ENCODE results near the gene PGS1.

The PGS1 gene

DNA sequence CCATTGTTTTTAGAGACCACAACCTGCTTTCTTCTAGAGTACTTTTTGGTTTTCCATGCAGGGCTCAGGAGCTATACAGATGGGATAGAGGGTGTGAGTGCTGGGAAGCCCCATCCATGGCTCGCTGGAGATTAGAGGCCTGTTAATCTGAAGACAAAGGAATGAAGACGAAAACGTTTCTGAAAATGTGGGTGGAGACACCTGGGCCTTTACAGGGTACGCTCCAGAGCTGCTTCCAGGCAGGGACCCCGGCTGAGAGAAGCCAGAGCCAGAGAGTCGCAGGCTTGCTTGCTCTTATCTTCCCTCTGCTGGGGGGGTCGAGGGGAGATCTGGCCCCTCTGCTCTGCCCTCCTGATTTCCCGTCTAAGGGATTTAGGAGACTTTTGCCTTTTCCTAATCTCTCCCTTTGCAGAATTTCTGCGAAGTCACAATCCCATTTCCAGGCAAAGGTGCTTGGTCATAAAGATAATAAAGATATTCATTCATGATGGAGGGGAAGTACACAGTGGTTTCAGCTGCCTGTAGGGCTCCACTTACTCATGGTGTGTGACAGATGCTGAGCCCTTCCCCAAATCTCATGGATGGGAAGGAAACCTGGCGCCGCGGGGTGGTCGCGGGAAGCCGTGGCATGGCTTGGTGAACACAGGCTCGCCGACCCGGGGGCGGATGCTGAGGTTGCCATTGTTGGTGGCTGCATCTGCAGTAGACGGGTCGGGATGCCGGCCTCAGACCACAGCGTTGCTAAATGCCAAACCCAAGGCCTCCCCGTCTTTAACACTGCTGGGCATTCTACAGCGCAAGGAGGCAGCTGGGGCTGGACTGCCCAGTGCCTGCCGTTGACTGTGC lies 13.8 kb upstream of the PGS1 start:
- DNase-seq, result no peak

DNA sequence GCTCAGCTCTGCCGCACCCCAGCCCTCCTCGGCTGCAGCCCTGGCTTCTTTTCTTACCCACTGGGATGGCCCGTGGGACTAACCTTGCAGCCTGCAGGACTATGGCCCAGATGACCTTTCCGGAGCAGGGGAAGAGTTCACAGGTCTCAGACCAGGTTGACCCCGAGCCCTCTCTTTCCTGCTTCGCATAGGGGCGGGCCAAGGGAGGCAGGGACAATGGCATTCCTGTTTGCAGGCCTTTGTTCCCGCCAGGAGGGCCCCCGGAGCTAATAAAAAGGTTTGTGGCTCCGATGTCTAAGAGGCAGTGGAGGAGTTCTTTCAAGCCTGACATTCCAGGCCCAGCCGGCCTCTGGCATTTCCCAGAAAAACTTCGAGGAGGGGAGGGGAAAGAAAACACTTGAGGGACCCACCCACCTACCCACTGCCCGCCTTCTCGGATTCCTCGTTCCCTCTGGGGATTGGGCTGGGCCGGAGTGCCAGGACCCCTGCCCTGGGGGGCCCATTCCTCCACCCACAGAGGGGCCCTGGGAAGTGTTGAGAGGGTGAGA lies 12.8 kb upstream of the PGS1 start:
- no peak for DNase-seq

DNA sequence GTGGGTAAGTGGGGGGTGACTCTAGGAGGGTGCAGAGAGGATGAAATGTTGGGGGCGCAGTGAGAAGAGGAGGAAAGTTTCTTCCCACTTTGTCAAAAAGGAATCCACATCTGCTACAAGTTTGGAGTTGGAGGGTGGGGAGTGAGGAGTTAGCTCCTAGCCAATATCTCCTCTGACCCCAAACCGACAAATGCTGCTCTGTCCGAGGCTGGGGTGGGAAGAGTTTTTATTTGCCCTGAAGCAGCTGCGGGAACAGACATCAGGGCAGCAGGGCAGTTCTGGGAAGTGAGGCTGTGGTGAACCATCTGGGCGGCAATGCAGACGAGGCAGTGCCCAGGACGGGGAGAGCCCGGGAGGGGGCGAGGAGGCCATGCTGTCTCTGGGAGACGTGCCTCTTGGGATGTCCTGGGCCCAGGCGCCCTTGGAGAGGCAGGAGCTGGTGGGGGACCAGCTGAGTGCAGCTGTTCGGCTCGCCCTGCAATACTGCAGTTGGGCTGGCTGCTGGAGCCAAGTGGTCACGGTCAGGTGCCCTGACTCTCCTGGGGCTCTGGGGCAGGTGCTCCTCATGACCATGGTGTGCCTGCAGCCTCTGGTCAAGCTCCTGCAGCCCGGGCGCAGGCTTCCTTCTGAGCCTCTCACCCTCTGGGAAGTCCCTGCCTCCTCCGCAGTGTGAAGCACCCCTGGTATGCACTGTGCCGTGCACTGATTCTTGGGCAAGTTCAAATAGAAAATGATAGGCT lies 12.2 kb upstream of the PGS1 start:
- no peak for DNase-seq

DNA sequence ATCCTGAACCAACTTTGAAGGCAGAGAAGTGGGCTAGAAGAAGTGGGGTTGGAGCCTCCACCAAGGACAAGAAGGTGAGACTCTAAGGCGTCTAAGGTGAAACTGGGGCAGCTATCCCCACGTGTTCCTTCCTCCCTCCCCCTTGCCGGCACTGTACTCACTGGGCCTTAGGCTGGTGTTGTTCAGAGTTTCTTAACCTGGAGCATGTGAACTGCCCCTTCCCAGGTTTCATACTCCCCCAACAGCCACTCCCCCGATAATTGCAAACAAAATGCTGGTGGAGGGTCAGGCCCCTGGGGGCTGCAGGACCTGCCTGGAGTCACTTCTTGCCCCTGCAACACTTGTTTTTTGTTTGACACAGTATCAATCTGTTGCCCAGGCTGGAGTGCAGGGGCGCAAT lies 11.3 kb upstream of the PGS1 start:
- no peak for DNase-seq

DNA sequence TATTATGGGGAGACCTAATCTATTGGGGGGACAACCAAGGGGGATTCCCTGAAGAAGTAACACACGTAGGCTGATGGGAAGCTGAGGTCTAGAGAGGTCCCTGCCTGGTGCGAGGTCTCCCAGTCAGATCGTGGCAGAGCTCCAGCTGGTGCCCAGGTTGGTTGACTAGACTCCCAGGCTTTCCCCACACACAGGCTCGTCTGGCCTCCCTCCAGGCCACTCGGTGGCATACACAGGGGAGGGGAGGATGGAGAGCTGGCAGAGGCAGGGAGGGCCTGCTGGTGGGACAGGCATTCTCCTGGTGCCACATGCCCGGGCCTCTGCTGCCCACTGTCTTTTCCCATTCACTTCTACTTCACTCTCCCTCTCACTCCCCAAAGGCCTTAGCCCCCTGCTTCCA lies 10.1 kb upstream of the PGS1 start:
- no peak for DNase-seq

DNA sequence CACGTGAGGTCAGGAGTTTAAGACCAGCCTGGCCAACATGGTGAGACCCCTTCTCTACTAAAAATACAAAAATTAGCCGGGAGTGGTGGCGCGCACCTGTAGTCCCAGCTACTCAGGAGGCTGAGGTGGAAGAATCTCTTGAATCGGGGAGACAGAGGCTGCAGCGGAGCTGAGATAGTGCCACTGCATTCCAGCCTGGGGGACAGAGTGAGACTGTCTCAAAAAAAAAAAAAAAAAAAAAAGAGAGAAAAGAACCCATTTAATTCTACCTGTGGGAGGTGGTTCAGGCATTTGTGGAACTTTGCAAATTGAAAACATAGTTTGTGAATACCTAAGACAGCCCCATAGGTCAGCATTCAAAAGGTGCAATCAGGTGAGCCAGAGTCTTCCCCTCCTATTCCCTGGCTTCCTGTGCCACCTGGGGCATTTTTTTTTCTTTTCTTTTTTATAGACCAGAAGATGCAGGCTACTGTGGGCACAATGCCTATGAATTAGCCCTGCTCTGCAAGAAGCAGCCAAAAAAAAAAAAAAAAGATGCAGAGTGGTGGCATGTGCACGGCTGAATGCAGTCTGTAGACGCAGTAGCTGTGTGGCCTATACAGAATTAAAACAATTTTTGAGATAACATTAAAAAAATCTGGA lies 9.5 kb upstream of the PGS1 start:
- DNase-seq, result no peak

DNA sequence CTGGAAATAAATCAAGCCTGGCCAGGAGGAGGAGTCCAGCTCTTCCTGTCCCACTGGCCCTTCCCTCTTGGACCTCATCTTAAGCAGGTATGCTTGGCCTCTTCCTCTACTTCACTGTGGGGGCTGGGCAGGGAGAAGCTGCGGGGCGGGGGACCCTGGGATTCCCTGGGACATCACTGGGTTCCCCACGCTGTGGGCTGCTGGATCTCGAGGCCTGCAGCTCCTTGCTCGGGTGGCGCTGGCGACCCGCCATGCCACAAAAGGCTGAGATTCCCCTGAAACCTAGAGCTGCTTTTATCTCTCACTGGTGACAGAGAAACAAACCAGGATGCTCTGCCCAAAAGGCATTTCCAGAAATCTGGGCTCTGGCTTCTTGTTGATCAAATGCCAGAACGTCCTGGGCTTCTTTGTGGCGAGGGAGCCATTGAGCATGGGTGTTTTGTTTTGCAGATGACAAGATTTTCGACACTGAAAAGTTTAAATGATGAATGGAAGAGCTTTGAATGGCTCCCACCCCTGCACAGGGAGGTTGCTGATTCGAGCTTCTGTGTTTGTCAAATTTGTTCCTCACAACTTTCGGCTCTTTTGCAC lies 8.6 kb upstream of the PGS1 start:
- no peak for DNase-seq

DNA sequence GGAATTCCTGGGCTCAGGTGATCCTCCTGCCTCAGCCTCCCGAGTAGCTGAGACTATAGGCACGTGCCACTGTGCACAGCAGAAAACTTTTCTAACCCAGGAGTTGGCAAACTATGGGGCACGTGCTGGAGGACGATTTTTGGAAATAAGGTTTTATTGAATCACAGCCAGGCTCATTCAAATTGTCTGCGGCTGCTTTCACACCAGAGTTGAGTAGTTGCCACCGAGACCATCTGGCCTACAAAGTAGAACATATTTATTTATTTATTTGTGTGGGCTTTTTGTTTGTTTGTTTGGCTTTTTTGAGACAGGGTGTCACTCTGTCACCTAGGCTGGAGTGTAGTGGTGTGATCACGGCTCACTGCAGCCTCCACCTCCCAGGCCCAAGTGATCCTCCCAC lies 7.4 kb upstream of the PGS1 start:
- no peak for DNase-seq

DNA sequence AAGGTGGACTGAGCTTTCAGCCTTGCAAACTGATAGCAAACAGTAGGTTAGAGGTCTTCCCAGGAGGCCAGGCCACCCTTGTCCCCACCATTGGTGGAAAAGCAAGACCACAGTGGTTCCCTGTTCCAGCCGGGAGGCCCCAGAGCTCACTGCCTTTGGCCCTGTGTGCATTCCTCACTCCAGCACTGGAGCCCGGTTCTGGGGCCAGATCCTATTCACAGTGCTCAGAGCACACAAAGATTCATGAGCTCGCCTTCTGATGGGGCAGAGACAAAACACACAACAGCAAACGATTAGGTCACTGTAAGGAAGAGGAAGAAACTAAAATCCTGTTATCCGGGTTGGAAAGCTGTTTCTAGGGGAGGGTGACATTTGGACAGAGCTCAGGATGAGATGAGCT lies 5.6 kb upstream of the PGS1 start:
- DNase-seq, result no peak

DNA sequence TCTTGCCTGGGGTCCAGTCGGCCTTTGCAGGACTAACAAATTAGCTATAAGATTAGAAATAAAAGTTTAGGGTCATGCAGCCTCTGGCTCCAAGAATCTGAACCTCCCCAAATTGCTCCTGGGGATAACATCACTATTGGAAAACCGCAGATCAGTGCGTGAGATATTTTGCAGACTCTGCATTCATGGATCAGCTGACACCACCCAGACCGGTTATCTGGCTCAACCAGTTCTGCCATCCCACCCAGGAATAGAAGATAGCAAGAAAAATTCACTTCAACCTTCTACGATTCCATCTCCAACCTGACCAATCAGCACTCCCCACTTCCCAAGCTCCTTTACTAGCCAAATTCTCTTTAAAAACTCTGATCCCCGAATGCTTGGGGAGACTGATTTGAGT lies 4.3 kb upstream of the PGS1 start:
- no peak for DNase-seq

DNA sequence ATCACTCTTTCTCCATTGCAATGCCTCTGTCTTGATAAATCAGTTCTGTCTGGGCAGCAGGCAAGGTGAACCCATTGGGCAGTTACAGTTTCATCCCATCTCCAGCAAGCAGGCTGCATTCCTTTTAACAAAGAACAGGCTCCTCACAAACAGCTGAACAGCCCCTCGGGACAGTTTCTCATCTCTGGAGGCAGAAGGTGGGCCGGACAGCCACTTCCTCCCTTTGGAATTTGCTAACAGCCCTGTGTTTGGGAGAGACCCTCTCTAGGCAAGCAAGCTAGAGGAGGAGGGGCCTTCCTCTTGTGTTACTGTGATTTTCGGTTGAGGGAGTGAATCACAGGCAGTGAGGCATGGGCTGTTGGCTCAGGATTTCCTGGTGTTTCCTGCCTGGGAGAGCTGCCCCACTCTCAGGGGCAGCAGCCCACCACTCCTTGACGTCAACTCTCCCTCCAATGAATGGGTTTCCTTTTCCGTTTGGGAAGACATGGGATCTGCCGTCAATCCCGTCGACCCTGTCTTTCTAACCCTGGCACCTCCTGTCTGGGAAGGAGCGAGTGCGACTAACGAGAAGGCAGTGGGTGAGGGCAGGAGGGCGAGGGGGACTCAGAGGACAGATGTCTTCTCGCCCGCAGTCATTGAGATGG lies 3.7 kb upstream of the PGS1 start:
- no peak for DNase-seq

DNA sequence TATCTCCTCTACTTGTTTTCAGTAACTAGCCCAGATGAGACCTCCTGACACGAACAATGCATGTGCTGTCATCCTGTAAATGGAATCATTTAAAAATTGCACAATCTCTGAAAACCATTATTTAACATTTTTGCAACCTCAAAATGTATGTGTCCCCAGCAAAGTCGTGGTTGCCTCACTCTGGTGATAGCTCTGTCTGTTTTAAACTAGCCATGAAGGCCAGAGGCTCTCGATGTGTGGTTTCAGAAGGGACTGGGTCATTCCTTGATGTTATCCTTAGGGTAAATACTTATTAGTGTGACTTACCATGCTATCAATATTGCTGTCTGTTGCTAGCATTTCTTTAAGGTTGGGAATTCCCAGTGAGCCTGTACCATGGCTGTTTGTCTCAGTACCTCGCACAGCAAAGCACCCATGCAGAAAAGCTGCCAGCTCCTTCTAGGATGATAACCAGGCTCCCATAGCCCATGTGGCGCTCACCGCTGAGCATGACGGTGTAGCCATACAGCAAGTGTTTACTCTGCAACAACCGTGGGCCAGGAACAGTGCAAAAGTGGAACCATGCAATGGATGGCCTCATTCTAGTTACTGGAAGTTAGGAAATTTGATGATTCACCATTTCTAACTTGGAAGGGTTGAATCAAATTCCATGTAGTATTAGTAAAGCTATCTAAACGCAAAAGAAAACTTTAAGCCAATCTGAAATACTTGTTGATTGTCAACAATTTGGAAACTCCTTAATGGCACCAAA lies 2.9 kb upstream of the PGS1 start:
- DNase-seq, result no peak

DNA sequence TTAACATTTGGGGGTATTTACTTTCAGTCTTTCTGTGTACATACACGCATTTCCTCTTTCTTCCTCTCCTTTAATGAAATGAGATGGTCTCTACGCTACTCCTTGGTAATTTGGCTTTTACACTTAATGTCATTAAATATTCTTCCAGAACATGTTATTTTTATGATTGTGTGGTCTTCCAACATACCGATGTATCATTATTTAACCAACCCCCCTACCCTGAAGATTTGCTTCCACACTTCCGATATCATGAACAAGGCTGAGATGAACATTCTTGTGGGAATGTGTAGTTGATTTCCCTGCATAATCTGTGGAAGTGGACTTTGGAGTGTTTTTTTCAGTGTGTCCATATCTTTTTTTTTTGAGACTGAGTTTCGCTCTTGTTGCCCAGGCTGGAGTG lies 2.3 kb upstream of the PGS1 start:
- no peak for DNase-seq

DNA sequence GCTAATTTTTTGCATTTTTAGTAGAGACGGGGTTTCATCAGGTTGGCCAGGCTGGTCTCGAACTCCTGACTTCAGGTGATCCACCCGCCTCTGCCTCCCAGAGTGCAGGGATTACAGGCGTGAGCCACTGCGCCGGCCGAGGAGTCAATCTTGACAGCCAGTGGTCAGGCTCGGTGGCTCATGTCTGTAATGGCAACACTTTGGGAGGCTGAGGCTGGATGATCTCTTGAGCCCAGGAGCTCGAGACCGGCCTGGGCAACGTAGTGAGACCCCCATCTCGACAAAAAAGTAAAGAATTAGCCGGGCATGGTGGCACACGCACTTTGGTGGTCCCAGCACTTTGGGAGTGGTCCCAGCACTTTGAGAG lies 608 bp upstream of the PGS1 start:
- no peak for DNase-seq

DNA sequence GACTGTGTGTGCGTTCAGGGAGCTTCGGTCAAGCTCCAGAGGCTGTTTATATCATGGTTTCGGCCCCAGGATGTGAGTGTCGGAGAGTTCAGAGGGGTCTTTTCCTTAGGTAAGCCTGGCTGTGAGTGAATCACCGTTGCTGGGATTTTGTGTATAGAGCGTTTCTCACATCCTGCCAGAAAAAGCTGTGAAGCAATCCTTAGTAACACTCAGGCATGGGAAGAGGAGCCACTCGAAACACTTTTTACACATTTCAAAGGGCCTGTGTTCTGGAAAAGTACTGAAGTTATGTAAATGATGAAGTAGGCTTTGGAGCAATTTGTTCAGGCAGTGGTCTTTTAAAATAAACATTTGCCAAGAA lies 662 bp downstream of the PGS1 start:
- no peak for DNase-seq

DNA sequence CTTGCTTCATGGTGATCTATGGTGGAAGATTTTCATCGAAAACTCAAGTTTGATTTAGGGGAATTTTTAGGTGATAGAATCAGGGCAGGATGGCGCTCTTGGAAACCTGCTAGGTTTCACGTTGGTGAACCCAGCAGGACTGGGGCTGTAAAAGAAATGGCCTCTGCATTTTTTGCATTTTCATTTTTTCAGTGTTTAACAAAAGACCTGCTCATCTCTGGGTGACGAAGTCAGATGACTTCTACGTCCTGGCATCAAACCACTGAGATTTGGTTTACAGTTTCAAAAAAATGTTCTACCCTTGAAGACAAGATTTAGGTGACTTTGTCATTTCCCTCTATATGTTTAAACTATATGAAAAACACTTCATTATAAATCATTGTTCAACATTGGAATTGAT lies 1.9 kb downstream of the PGS1 start:
- DNase-seq, result no peak

DNA sequence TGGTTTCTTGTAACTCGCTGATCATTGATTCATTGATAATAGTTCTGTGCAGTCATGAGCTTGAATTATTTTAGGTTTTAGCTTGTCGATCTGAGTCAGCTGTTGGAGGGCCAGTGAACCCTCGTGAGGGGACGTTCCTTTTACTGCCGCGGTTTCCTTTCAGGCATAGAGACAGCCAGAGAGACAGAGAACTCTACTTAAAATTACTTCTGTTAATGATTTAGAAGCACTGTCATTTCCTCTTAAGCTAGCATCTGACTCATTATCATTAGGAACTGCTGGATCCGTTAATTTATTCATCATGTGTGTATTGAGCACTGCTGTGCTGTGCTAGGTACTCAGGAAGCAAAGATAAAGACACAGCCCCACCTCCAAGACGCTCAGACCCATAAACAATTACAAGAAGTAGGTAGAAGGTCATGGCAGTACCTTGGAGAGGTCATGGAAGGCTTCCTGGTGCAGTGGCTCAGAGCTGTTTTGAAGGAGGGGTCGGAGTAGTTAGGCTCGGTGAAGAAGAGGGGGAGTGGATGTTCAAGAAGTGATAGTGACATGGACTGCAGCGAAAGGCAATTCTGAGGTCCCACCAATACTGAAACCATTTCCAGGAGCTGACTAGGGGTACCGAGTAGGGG lies 3.3 kb downstream of the PGS1 start:
- no peak for DNase-seq

DNA sequence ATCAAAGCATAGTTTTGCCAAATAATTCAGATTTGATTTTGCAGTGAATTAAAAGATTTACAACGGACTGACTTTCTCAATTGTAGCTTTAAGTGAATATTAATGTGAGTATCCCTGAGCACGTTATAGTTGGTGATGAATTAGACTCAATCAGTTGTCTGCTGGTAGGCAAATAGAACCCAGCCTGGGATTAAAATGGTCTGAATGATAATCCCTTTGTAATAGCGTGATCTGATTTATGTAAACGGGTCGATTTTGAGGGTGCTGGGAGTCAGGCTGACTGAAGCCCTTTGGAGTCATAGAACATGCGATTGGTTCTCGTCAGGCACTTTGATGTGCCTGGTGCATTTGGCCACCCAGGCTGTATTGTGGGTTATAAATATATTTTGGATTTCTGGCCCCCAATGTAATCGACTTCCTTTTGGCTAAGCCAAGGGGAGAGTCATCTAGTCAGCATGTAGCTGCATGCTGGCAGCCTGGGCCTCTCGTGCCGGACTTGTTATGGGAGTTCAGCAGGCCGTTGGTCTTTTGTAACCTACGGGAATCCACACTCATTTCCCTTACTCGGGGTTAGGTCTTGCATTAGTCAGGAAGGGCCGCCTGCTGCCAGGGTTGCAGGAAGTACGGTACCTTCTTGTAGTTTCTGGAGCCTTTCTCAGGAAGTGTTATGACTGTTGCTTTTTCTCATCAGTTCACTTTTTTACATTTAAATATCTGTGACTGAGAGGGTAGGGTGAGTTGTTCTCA lies 5.4 kb downstream of the PGS1 start:
- no peak for DNase-seq

DNA sequence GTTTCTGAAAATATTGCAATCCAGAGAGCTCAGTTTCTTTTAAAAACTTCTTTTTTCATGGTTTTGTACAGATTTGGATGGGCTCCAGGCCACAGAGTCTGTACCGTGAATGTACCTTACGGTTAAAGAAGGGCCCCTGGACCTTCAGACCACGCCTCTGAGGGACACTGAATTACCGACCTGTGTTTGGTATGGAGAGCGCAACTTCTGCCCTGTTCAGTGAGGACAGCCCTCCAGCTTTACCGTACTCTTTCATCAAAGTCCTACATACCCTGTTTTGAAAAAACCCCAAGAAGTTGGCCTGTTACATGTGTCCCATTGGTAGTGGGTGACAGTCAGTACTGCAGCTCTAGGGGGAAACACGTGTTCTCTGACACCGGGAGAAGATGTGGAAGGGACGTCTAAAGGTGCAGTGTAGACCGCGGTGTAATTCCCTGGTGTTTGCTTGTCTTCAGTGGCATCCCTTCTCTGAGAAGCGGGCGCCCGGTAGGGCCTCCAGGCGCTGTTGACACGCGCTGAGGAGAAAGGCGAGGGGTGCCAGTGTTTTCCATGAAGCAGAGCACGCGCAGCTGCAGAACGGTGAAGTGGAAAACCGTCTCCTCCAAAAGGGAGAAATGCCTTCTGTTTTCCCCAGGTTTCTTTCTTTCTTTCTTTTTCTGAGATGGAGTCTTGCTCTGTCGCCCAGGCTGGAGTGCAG lies 6.2 kb downstream of the PGS1 start:
- no peak for DNase-seq
